GM12878 (cell line): Measurements from ENCODE around the gene PBRM1. TPM values are rescaled to one million over a fixed set of nuclear protein-coding genes. Genes with fewer than 3 reads are reported as not detected.

Experiments used
- ATAC-seq: fragments of 200-7000 bp; cut with Tn5 transposase; 3 replicates; pipeline ENCODE4 v1.9.1; 2020; ENCODE audit warnings: mild to moderate bottlenecking, moderate library complexity
- BruUV-seq: library from RNA; stranded (reverse); fragments of 400-500 nt; replicated peaks from 2 replicates; lab custom pipeline; 2021; lab: Mats Ljungman, UMichigan
- CTCF ChIA-PET: fragments of 300-600 bp; sonication (Branson Sonifier 250); formaldehyde crosslinking; extraction: SDS; loops from one replicate; lab custom pipeline; 2021; ENCODE audit warnings: inconsistent platforms; lab: Yijun Ruan, JAX
- POLR2A ChIA-PET: fragments of 350-600 bp; formaldehyde crosslinking; extraction: SDS; loops from one replicate; lab custom pipeline; 2021; ENCODE audit warnings: inconsistent platforms; lab: Charles Lee
- RAD21 ChIA-PET: fragments of 300-600 bp; sonication (Branson Sonifier 250); formaldehyde crosslinking; loops from one replicate; lab custom pipeline; 2023; ENCODE audit warnings: antibody characterized with exemption; ENCODE audit not compliant: unreplicated experiment; lab: Charles Lee
- SMC1A ChIA-PET: fragments of 300-600 bp; sonication (Branson Sonifier 250); formaldehyde crosslinking; loops from one replicate; lab custom pipeline; 2023; ENCODE audit not compliant: unreplicated experiment, uncharacterized antibody; lab: Charles Lee
- DNase-seq: peaks from one replicate; pipeline ENCODE4 v3.0.0-alpha.2; 2011; ENCODE audit warnings: low read depth, low spot score
- FAIRE-seq: peaks from 3 replicates; lab custom pipeline; 2011; peaks lifted over from hg19 to GRCh38; lab: Jason Lieb, UNC
- H2AFZ ChIP-seq: 2 replicates; pipeline ENCODE4 v1.6.0; 2011; ENCODE audit warnings: low read depth, low read length, control low read depth; ENCODE audit not compliant: control insufficient read depth
- H3K27ac ChIP-seq: 2 replicates; pipeline ENCODE4 v1.5.1; 2011; ENCODE audit warnings: control low read depth; ENCODE audit not compliant: control insufficient read depth, insufficient read depth
- H3K27me3 ChIP-seq, 2 experiments: replicated peaks in 1 of 2; 2 replicates each; pipeline versions ENCODE4 v1.6.0 to v1.6.1; 2011; ENCODE audit warnings: low read length in 1 of 2; ENCODE audit not compliant: control insufficient read depth in 2 of 2, insufficient read depth in 2 of 2
- H3K36me3 ChIP-seq, 2 experiments: 2 replicates each; pipeline ENCODE4 v1.5.1; 2011; ENCODE audit warnings: low read length in 1 of 2; ENCODE audit not compliant: control insufficient read depth in 2 of 2, insufficient read depth in 2 of 2
- H3K4me1 ChIP-seq: 2 replicates; pipeline ENCODE4 v1.6.1; 2011; ENCODE audit warnings: mild to moderate bottlenecking, low read length, moderate library complexity, mixed read lengths; ENCODE audit not compliant: control insufficient read depth, insufficient read depth
- H3K4me2 ChIP-seq: 2 replicates; pipeline ENCODE4 v1.6.0; 2011; ENCODE audit warnings: control low read depth; ENCODE audit not compliant: control insufficient read depth, insufficient read depth
- H3K4me3 ChIP-seq: fragments of 200-600 bp; sonication (generic); 2 replicates; pipeline ENCODE4 v1.5.1; 2016
- H3K79me2 ChIP-seq: 2 replicates; pipeline ENCODE4 v1.6.0; 2011; ENCODE audit warnings: low read length; ENCODE audit not compliant: control insufficient read depth, insufficient read depth
- H3K9ac ChIP-seq: 2 replicates; pipeline ENCODE4 v1.8.0; 2011; ENCODE audit warnings: low read length, control low read depth, mixed read lengths; ENCODE audit not compliant: control insufficient read depth, insufficient read depth
- H3K9me3 ChIP-seq: replicated peaks from 3 replicates; pipeline ENCODE4 v1.5.1; 2011; ENCODE audit warnings: mild to moderate bottlenecking, low read length; ENCODE audit not compliant: control insufficient read depth, insufficient read depth
- H4K20me1 ChIP-seq: 2 replicates; pipeline ENCODE4 v1.6.0; 2011; ENCODE audit not compliant: control insufficient read depth, insufficient read depth
- BACH1 ChIP-seq: fragments of 450-650 bp; IDR thresholded peaks from 2 replicates; pipeline ENCODE4 v1.6.1; 2017; ENCODE audit warnings: mild to moderate bottlenecking, borderline replicate concordance
- CTCF ChIP-seq, 3 experiments: IDR thresholded peaks in 2 of 3; conservative IDR thresholded peaks in 1 of 3; 2 replicates each; pipeline ENCODE4 v1.5.1; 2011; ENCODE audit warnings: low read depth in 3 of 3, low read length in 3 of 3, mild to moderate bottlenecking in 3 of 3, control low read depth in 2 of 3, moderate library complexity in 2 of 3, inconsistent platforms in 1 of 3, mixed read lengths in 1 of 3; ENCODE audit not compliant: control insufficient read depth in 2 of 3, insufficient read depth in 1 of 3; ENCODE audit errors: extremely low read depth in 1 of 3
- FOS ChIP-seq: IDR thresholded peaks from 3 replicates; pipeline ENCODE4 v1.6.1; 2011; ENCODE audit warnings: borderline replicate concordance; ENCODE audit not compliant: insufficient read length; ENCODE audit errors: extremely low read depth
- IRF4 ChIP-seq: IDR thresholded peaks from 2 replicates; pipeline ENCODE4 v1.6.1; 2011; ENCODE audit warnings: low read depth, low read length
- MEF2A ChIP-seq: IDR thresholded peaks from 2 replicates; pipeline ENCODE4 v1.6.1; 2011; ENCODE audit warnings: low read depth, mild to moderate bottlenecking, low read length, moderate library complexity; ENCODE audit not compliant: insufficient read depth
- SP1 ChIP-seq: IDR thresholded peaks from one replicate; pipeline ENCODE4 v1.6.1; 2011; ENCODE audit warnings: low read depth, low read length
- STAT1 ChIP-seq: fragments of 450-650 bp; conservative IDR thresholded peaks from 2 replicates; pipeline ENCODE4 v1.6.1; 2014; ENCODE audit warnings: antibody characterized with exemption, mild to moderate bottlenecking
- STAT3 ChIP-seq: IDR thresholded peaks from 2 replicates; pipeline ENCODE4 v1.6.1; 2011; ENCODE audit warnings: low read depth, low read length, improper control_type of control experiment
- WGBS: methylation state at CpG from one replicate; pipeline ENCODE4 v1.1.6; 2016; ENCODE audit warnings: low lambda C conversion rate; ENCODE audit not compliant: insufficient replicate concordance, insufficient coverage; ENCODE audit errors: missing lambda C conversion rate; 5-methylcytosine and 5-hydroxymethylcytosine counted together
- in situ Hi-C: fragments of 300-500 bp; cut with MboI; formaldehyde crosslinking; loops from 9 replicates; pipeline ENCODE4 v1.14.3; 2018; ENCODE audit warnings: mixed read lengths
- intact Hi-C: fragments of 100-400 bp; cut with micrococcal nuclease; formaldehyde crosslinking; loops from one replicate; pipeline ENCODE4 v1.14.2; 2022; ENCODE audit not compliant: unreplicated experiment
- polyA plus RNA-seq, 11 experiments: library from polyadenylated mRNA; depleted of rRNA in 4 of 11; unstranded in 6 of 11; stranded (reverse) in 5 of 11; fragments of >200 nt; fragmentation: Nextera tagmentation in 4 of 11; fragmentation: Illumina TruSeq in 1 of 11; extraction: Ambion mirVana in 4 of 11; extraction: Trizol in 1 of 11; gene quantifications; 1 replicate in 1 of 11; 2 replicates in 10 of 11; pipeline versions ENCODE4 v1.2.1 to v1.2.3, GENCODE V29; 2011 to 2016; ENCODE audit warnings: inconsistent platforms in 2 of 11, missing spikeins in 2 of 11, low read depth in 1 of 11
- total RNA-seq, 4 experiments: library from RNA; depleted of rRNA in 3 of 4; stranded (reverse); fragments of >200 nt in 3 of 4; fragmentation: Illumina TruSeq in 1 of 4; extraction: Trizol in 1 of 4; gene quantifications; 2 replicates each; pipeline versions ENCODE4 v1.2.1 to v1.2.3, GENCODE V29; 2013 to 2021

PBRM1 gene
- total and polyA plus RNA-seq, 10 of the 15 experiments (the other 5 are each of a cell fraction or from before 2014, with no cell fraction given): 8.9 to 88.9 (median 39.3) TPM

- ChIA-PET CTCF (no interaction called here), SMC1A (interaction anchor here (1.6 kb wide), 1 partner anchor 35 kb away, joined by 3 read pairs; no protein-coding TSS in a partner anchor), RAD21 (no interaction called here), POLR2A (no interaction called here)
- in situ Hi-C loops: no loop called here
- intact Hi-C loops: no loop called here
- no peaks in the 10 kb centered on the region; a peak in 2 of 4 replicates for H3K27me3 ChIP-seq
- BruUV-seq: no TSS peak
- no peaks in the 10 kb centered on the region for H3K9me3 ChIP-seq
- H3K27ac ChIP-seq: no peak overlapping the region
- no peak overlapping the region for H2AFZ ChIP-seq
- no peak overlapping the region for H3K4me2 ChIP-seq
- no peaks in the 10 kb centered on the region for H3K79me2 ChIP-seq
- 29% methylated on average over 7 of the region's 7 CpGs for WGBS
- no peak overlapping the region for H3K9ac ChIP-seq
- TF ChIP-seq IRF4 (no peak), STAT3 (no peak), FOS (no peak), SP1 (no peak), BACH1 (no peak)
- no peak overlapping the region for H3K4me3 ChIP-seq
- ATAC-seq (no peak), FAIRE-seq (no peak), DNase-seq (no peak)
- no peaks in the 10 kb centered on the region for H4K20me1 ChIP-seq
- H3K4me1 ChIP-seq: no peaks in the 10 kb centered on the region
- no peaks in the 10 kb centered on the region for H3K36me3 ChIP-seq
Observed at GRCh38 chr3:52511509-52511908, 174.2 kb downstream of the PBRM1 start.

GRCh38 chr3:52509753-52510328, 175.9 kb downstream of the PBRM1 start:
- in situ Hi-C loops (no loop called here), intact Hi-C loops (no loop called here)
- no TSS peak for BruUV-seq
- H3K4me2 ChIP-seq: no peak overlapping the region
- no peaks in the 10 kb centered on the region for H3K4me1 ChIP-seq
- H3K36me3 ChIP-seq: no peaks in the 10 kb centered on the region
- H3K79me2 ChIP-seq: no peaks in the 10 kb centered on the region
- no peak for FAIRE-seq
- TF ChIP-seq STAT1: no peak
- TF ChIP-seq MEF2A: no peak
- TF ChIP-seq CTCF (IDR thresholded peaks at IDR 0.05 in 2 of 3, conservative IDR thresholded peaks at IDR 0.05 in 1 of 3; ENCODE audit: control insufficient read depth in 2 of 3, extremely low read depth in 1 of 3, insufficient read depth in 1 of 3, low read depth in 3 of 3, low read length in 3 of 3): peak in 2 of 3 experiments; percentile 23 to 24; a peak in 1 of 6 replicates
- H2AFZ ChIP-seq: no peak overlapping the region
- SMC1A ChIA-PET: no interaction called here
- no peak for DNase-seq
- no peaks in the 10 kb centered on the region for H3K9me3 ChIP-seq
- H3K4me3 ChIP-seq: no peak overlapping the region
- no peaks in the 10 kb centered on the region; a peak in 1 of 4 replicates for H3K27me3 ChIP-seq
- POLR2A ChIA-PET: no interaction called here
- no peak overlapping the region for H3K9ac ChIP-seq
- no peaks in the 10 kb centered on the region for H4K20me1 ChIP-seq
- CTCF ChIA-PET: no interaction called here
- no peak overlapping the region for H3K27ac ChIP-seq
- 45% methylated on average over 12 of the region's 12 CpGs for WGBS
- RAD21 ChIA-PET: no interaction called here
- peak; percentile 36; the same call in 2 of the 3 replicates for ATAC-seq
